Left cardiac atrium (tissue), 4 donors: ENCODE measurements around the gene PRKCH. TPM values are rescaled to one million over a fixed set of nuclear protein-coding genes. Genes with fewer than 3 reads are reported as not detected.
"Not testable (repeated sequence)": the region's sequence is repeated elsewhere in the genome, so short reads cannot be mapped to it uniquely, and the experiment has no call there.

Source experiments
- ATAC-seq, 2 donors: fragments of 200-7000 bp; cut with Tn5 transposase; one replicate each; pipeline ENCODE4 v1.9.1; 2020; ENCODE audit warnings: mild to moderate bottlenecking in 2 of 2, moderate library complexity in 2 of 2
- DNase-seq: peaks from one replicate; pipeline ENCODE4 v3.0.0-alpha.2; 2020
- intact Hi-C, 2 donors: fragments of 100-400 bp; cut with DNase I; formaldehyde crosslinking; loops; one replicate each; pipeline versions ENCODE4 v1.14.1 to v1.15.1; 2022 to 2023
- total RNA-seq, 2 donors: library from RNA; stranded (reverse); fragmentation: NEBNext Ultra II Directional; extraction: Animal tissue kit (Norgen Biotek cat#: 25700); gene quantifications; one replicate each; pipeline ENCODE4 v1.2.1, GENCODE V29; 2021
- donor health status: DM: no; HTN: yes; CAD: no.
- donor health status: DM: no; HTN: yes; CAD: no; lungs with severe emphysema.
- donor health status: DM: yes; HTN: yes; CAD: no.
- donor health status: Dilated cardiomyopathy.

PRKCH gene
- total RNA-seq, 2 donors from 2014 or later = 17.6 to 34.8 TPM

GRCh38 chr14:61525293-61526011, 204.1 kb downstream of the PRKCH start:
- intact Hi-C loops = no loop called here
- ATAC-seq (peak; percentile 66 to 76), DNase-seq (peak; percentile 65)

- intact Hi-C loops = no loop called here
- peak; percentile 60 to 67 for ATAC-seq
- DNase-seq = no peak
These were observed 205.3 kb downstream of the PRKCH start for GRCh38 chr14:61526405-61527312.

GRCh38 chr14:61527325-61528100, 206.1 kb downstream of the PRKCH start:
- ATAC-seq (peak; percentile 7 to 73), DNase-seq (no peak)

GRCh38 chr14:61528591-61529021, 207.2 kb downstream of the PRKCH start:
- intact Hi-C loops = no loop called here
- ATAC-seq (no peak), DNase-seq (no peak)

More at GRCh38 chr14:61527325-61528100, 206.1 kb downstream of the PRKCH start:
- intact Hi-C loops = no loop called here

GRCh38 chr14:61529360-61529759, 208.0 kb downstream of the PRKCH start:
- DNase-seq, intact Hi-C loops, ATAC-seq: not testable (repeated sequence)

GRCh38 chr14:61530296-61530695, 208.9 kb downstream of the PRKCH start:
- no peak for ATAC-seq
- no peak for DNase-seq
- intact Hi-C loops = no loop called here

GRCh38 chr14:61530896-61531295, 209.5 kb downstream of the PRKCH start:
- no peak for DNase-seq
- no peak for ATAC-seq
- intact Hi-C loops = no loop called here

- no peak for ATAC-seq
- intact Hi-C loops = no loop called here
These were observed 210.2 kb downstream of the PRKCH start for GRCh38 chr14:61531465-61532122.

GRCh38 chr14:61532123-61532505, 210.7 kb downstream of the PRKCH start:
- ATAC-seq (no peak), DNase-seq (no peak)
- intact Hi-C loops = no loop called here

More at GRCh38 chr14:61531465-61532122, 210.2 kb downstream of the PRKCH start:
- DNase-seq = no peak

- DNase-seq = no peak
- ATAC-seq = no peak
- intact Hi-C loops = no loop called here
These were observed 211.4 kb downstream of the PRKCH start for GRCh38 chr14:61532763-61533162.

- peak; percentile 56 to 68 for ATAC-seq
- no peak for DNase-seq
- intact Hi-C loops = no loop called here
These were observed 212.3 kb downstream of the PRKCH start for GRCh38 chr14:61533513-61534255.

GRCh38 chr14:61535032-61535431, 213.7 kb downstream of the PRKCH start:
- intact Hi-C loops = no loop called here
- no peak for ATAC-seq
- DNase-seq = no peak

GRCh38 chr14:61535458-61535857, 214.1 kb downstream of the PRKCH start:
- intact Hi-C loops = no loop called here
- peak in 1 of 2 donors; percentile 7 for ATAC-seq
- no peak for DNase-seq

- no peak for DNase-seq
- intact Hi-C loops = no loop called here
These were observed 215.5 kb downstream of the PRKCH start for GRCh38 chr14:61536661-61537562.

GRCh38 chr14:61537563-61538463, 216.4 kb downstream of the PRKCH start:
- intact Hi-C loops = no loop called here
- ATAC-seq (peak; percentile 31 to 61), DNase-seq (no peak)

More at GRCh38 chr14:61536661-61537562, 215.5 kb downstream of the PRKCH start:
- ATAC-seq = no peak

- ATAC-seq = no peak
- intact Hi-C loops = no loop called here
- no peak for DNase-seq
These were observed 217.2 kb downstream of the PRKCH start for GRCh38 chr14:61538464-61539022.
